HL-60/S4 treated with phorbol 12-myristate 13-acetate at 8.2 ng/mL for 4 days and 3 days (cell line): ENCODE results near the gene ADAM8.

Experiments used
- in situ Hi-C: fragments of 300-500 bp; cut with MboI; formaldehyde crosslinking; loops from 2 replicates; pipeline ENCODE4 v1.15.0; 2022; ENCODE audit warnings: low sequenced_read_pairs

Gene ADAM8

DNA sequence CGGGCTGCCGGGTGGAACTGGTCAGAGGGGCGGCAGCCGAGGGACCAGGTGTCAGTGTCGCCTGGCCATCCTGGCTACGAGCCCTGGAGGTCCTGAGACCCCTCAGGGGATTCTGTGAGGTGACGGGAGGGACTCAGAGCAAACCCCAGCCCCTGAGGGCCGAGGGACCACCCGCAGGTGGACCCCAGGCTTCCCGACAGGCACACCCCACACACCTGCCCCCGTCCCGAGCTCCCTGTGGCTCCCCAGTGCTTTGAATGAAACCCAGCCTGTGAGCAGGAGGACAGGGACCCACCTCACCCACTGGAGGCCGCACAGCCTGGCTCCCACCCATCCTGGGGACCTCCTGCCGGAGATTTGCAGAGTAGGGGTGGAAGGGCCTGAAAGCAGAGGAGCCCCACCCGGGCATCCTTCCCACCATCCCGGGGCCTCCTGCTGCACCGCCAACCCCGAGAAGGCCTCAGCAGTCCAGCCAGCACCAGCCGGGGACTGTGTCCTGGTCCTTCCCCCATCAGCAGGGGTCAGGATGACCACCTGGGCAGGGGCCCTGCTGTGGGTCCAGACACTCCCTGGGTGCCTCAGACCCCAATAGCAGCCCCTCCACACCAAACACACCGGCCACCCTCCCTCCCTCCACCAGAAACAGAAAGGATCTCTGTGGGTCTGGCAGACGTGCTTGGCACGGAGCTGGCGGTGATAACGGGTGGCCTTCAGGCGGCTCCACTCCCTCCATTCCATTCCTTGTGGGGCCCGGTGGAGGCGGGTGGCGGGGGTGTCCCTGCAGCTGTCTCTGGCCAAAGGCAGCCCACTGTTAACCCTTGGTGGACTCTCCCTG, 25.1 kb downstream of the ADAM8 start:
- in situ Hi-C loops, result no loop called here

- in situ Hi-C loops, result no loop called here
Measured at GRCh38 chr10:133249975-133250754, 26.5 kb downstream of the ADAM8 start.

- in situ Hi-C loops, result no loop called here
Measured at GRCh38 chr10:133249094-133249780, 27.4 kb downstream of the ADAM8 start.

- in situ Hi-C loops, result no loop called here
Measured at GRCh38 chr10:133248334-133248715, 28.3 kb downstream of the ADAM8 start.

DNA sequence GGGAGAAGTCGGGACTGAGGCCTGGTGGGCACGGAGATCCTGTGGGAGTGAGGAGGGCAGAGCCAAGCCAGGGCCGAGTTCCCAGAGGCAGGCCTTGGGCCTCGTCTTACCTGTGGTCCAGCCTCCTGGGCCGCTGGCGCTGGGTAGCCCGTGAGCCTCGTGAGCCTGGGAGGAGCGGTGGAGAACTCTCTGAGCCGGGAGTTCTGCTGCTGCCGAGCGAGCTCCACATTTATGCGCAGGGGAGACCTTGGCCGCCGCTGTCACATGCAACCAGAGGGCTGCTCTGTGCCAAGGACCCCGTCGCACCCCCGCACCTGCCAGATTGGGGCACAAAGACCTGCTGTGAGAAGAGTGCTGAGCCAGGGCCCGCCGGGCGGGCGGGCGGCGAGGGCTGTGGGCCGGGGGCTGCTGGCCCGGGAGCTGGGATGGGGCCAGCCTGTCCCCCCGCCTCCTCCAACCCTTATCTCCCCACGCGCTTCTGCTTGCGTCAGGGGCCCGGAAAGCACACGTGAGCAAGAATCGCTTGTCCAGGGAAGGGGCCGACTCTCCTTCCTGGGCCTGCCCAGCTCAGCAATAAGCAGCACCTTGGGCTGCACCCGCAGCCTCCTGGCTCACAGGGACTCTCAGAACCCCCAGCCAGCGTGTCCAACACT, 28.9 kb downstream of the ADAM8 start:
- in situ Hi-C loops, result no loop called here

- in situ Hi-C loops, result no loop called here
Measured at GRCh38 chr10:133246236-133246626, 30.4 kb downstream of the ADAM8 start.

DNA sequence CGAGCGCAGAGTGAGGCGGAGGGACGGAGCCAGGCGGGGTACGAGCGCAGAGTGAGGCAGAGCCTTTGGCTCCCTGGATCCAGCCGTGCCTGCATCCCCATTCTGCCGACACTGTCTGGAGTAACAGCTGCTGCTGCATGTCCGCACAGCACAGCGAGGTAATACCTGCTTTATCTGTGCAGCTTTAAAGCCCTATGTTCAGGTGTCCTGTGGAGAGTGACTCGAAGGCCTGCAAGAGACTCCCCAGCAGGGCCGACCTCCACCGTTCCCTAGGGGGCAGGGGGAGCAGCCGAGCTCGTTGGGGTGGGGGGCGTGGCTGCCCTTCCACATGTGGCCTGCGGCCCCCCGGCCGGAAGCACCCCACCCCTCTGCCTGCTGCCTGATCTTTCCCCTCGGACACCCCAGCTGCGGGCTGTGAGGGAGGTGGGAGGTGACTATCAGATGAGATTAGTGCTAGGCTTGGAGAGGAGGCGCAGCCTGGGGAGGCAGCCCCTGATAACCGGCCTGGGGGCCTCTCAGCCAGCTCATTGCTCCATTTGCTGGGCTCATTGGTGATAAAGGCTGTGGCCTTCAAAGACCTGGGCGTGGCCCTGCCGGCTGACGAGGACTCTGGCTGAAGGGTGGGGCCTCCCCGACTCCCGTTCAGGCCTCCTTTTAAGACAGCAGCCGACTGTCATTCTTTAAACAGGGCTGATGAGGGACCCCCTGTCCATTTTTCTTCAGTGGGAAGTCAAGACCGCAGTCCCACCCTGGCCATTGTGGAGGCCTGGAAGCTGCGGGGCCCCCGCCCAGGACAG, 31.0 kb downstream of the ADAM8 start:
- in situ Hi-C loops, result no loop called here

- in situ Hi-C loops, result no loop called here
Measured at GRCh38 chr10:133243593-133243992, 33.1 kb downstream of the ADAM8 start.

- in situ Hi-C loops, result no loop called here
Measured at GRCh38 chr10:133242611-133243356, 33.9 kb downstream of the ADAM8 start.

DNA sequence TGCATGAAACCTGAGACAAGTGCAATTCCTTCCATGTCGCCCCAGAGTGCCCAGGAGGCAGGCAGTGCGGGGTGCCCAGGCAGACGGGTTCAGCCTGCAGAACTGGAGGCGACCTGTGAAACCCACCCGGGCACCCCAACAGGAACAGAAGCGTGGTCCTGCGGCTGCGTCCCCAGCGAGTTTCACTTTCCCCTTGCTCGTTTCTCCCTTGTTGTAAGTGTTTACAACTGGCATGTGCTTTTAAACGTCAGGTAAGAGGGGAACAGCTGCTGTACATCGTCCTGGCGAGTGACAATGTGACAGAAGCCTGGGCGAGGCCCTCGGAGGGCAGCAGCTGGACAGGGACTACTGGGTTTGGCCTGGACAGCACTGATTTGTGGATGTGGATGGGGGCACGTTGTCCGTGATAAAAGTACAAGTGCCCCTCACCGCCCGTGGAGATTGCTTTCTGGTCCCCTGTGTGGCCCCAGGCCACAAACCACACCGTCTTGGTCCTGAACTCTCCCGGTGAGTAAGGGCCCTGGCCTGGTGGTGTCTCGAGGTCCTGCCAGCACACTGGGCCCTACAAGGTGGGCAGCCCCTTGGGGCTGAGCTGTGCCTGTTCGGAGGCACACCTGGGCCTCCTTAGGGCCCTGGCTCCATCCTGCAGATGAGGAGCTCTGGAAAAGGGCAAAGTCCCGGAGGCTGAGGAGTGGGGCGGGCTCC, 35.0 kb downstream of the ADAM8 start:
- in situ Hi-C loops, result no loop called here

GRCh38 chr10:133239990-133240389, 36.7 kb downstream of the ADAM8 start:
- in situ Hi-C loops, result no loop called here

DNA sequence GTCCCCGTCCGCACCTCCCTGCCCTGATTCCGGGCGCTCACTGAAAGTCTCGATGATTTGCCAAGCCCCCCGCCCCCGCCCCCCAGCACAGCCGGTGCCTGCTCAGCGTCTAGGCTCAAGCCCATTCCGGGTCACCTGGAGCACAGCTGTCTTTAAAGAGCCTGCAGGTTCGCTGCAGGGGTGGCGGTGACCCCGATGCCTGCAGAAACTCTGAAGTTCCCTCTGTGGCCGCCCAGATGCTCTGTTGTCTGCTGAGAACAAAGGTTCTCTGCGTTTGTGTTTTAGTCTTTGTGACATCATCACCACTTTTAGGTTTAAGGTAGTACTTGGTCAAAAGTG, 38.2 kb downstream of the ADAM8 start:
- in situ Hi-C loops, result no loop called here

- in situ Hi-C loops, result no loop called here
Measured at GRCh38 chr10:133237588-133238465, 38.8 kb downstream of the ADAM8 start, which contains the start of gene VENTX. VENTX (plus strand) TSS chr10:133237855; CDS start chr10:133237915, 60 bp downstream.

- in situ Hi-C loops, result no loop called here
Measured at GRCh38 chr10:133237241-133237587, 39.5 kb downstream of the ADAM8 start.

DNA sequence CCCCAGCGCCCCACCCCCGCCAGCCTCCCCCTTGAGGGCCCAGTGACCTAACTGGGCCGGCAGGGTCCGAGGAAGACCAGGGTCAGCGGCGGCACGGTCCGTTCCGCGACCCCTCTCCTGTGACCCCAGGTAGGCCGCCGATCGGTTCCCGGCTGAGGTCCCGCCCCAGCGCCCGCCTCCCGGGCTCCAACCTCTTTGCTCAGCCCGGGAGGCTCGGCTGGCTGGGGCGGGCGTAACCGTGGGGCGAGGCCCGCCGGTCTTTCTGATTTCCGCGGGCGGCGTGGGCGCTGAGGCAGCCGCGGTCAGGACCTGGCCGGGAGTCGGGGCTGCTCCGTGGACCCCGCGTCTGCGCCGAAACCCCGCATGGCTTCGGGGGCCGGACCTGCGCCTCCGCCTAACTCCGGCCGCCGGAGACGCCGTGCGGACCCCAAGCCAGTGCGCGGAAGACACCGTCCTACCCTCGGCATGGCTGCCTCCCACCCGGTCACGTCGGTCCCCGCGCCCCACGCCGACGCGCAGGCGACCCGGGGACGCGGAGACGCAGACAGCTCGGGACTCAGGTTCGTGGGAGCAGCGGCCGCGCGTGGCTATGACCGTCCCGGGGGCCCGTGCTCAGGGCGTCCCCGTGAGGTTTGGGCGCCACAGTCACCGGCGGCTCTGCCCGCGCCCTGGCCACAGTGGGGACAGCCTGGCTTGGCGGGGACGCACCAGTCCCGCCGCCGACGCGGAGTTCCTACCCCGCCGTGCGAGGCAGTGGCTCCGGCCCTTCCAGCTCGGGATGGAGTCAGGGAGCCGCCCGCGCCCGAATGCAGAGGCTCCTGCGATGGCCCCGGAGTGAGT, 40.0 kb downstream of the ADAM8 start:
- in situ Hi-C loops, result no loop called here

DNA sequence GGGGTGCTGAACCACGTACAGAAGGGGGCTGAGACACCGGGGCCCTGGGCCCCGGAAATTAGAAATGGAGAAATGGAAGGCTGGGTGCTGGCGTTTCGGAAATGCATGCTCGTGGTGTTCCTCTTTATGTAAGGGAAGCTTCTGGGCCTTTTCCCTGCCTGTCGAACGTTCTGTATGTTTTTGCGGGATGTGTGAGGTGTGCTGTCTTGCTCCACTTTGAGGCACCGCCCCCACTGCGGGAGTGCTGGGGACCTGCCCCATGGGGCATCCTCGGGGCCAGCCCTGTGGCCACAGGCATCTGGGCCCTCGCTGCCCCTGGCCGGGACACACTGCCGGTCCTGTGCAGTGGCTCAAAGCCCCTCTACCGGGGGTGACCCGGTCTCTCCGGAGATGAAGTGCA, 40.7 kb downstream of the ADAM8 start:
- in situ Hi-C loops, result no loop called here

GRCh38 chr10:133235265-133235855, 41.3 kb downstream of the ADAM8 start:
- in situ Hi-C loops, result no loop called here
